GM18520 (cell line): Measurements from ENCODE around the gene TMEM150C.

Source experiments
- ATAC-seq: cut with Tn5 transposase; IDR thresholded peaks from one replicate; pipeline ENCODE4 v1.9.1; 2021; ENCODE audit not compliant: unreplicated experiment

TMEM150C gene

DNA sequence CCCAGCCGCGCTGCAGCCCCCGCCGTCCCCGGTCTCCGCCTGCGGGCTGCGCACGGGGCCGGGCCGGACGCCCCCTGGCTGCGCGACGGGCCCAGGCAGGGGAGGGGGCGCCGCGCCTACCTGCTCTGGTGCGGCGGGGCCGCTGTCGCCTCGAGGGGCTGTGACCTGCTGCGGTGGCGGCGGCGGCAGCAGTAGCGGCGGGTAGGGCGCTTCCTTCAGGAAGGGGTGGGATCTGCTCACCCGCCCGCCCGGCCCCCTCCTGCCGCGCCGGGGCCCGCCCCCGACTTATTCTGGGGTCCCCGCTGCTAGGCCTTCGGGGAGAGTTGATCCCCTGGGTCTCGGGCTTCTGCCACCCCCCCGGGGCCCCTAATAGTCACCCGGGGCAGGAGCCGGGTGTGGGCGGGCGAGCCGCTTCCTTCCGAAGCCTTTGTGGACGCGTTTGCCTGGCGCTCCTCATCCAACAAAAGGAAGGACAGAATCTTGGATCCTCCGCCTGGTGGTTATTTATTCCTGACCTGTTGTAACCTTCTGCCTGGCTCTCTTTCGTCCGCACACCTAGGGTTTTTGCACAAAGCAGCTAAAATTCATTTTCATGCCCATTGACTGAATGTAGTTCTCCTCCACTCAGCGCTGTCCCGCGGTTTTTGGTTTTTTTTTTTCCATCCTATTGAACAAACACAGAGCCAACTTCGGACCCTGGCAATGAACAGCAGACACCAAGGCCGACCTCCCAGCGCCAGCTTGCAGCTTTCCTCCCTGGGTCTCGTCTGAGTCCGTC, at the start of gene TMEM150C:
Gene TMEM150C (minus strand): TSS at position 203 of the 778 bp plus-strand sequence. CDS start 57,331 bp downstream, outside the sequence.
- no peak for ATAC-seq

DNA sequence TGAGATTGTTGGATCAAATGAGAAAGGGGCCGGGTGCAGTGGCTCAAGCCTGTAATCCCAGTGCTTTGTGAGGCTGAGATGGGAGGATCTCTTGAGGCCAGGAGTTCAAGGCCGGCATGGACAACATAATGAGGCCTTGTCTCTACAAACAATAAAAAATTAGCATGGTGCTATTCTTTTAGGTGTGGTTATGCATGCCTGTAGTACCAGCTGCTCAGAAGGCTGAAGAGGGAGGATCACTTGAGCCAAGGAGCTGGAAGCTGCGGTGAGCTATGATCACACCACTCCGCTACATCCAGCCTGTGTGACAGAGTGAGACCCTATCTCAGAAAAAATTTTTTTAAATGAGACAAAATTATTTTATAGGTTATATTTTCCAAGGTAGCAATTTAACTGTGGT, 49.7 kb upstream of the TMEM150C start:
- ATAC-seq: no peak

DNA sequence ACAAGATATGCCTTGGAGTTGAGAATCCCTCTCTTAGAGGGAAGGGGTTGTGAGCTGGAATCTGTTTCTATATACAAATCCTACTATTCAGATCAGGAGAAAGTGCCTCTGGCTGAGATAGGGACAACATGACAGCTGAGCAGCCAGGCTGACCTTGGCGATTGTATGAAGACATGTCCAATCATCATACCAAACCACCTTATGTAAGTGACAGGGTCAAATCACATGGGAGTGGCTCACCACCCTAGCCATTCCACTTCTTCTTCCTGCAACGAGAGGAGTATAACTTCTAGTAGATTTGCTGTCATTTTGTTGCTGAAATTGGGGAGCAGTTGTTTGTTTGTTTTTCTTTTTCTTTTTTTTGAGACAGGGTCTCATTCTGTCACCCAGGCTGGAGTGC, 48.3 kb upstream of the TMEM150C start:
- no peak for ATAC-seq

DNA sequence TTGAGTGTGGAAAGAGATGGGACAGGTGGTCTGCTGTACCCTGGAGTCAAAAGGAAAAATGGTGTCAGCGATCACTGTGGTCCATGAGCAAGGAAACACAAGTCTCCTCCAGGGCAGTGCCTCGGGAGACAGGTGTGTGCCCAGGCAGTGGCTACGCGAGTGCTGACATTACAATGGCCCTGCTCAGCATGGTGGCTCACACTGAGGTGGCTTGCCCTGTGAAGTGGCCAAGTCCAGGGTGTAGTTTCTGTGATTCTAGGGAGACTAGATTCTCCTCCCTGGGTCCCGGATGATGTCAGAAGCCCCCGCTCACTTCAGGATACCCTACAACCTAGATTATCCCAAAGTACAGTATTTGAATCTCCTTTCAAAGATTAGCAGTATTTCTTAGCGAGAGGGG, 44.8 kb upstream of the TMEM150C start:
- ATAC-seq: no peak

GRCh38 chr4:82604522-82604921, 42.7 kb upstream of the TMEM150C start:
- no peak for ATAC-seq

- ATAC-seq: no peak
Observed at GRCh38 chr4:82601242-82602015, 39.6 kb upstream of the TMEM150C start.

- no peak for ATAC-seq
Observed at GRCh38 chr4:82599336-82599735, 37.5 kb upstream of the TMEM150C start.

GRCh38 chr4:82594456-82594855, 32.7 kb upstream of the TMEM150C start:
- no peak for ATAC-seq

GRCh38 chr4:82593411-82593810, 31.6 kb upstream of the TMEM150C start:
- ATAC-seq: no peak

DNA sequence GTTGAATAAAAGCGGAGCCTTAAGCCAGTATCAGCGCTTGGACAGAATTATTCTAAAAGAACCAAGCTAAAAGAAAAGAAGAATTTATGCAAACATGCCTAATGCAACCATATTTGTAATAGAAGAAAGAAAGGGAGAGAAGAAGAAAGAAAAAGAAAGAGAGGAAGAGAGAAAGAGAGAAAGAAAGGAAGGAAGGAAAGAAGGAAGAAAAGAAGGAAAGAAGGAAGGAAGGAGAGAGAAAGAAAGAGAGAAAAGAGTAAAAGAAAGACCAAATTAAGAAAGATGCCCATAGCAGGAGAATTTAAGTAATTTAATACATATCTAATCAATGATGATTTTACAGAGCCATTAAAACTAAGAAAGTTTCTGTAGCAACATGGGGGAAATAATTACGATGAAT, 30.9 kb upstream of the TMEM150C start:
- no peak for ATAC-seq

DNA sequence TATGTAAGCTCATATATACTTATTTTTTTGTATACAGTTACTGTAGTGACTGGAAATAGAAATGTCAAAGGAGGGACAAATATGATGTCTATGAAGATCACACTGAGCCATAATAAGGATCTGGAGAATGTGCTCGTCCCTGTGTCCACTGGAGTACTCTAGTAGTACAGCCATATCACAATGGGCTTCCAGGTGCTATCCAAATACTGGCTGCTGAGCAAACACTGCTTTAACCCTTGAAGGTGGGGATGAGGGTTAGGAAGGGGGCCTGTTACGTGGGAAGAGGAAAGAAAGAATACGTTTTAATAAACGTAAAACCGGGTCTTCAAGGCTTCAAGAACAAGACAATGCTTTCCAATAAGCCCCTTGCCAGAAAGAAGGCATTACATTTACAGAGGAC, 29.8 kb upstream of the TMEM150C start:
- ATAC-seq: no peak

GRCh38 chr4:82589756-82590155, 28.0 kb upstream of the TMEM150C start:
- no peak for ATAC-seq

DNA sequence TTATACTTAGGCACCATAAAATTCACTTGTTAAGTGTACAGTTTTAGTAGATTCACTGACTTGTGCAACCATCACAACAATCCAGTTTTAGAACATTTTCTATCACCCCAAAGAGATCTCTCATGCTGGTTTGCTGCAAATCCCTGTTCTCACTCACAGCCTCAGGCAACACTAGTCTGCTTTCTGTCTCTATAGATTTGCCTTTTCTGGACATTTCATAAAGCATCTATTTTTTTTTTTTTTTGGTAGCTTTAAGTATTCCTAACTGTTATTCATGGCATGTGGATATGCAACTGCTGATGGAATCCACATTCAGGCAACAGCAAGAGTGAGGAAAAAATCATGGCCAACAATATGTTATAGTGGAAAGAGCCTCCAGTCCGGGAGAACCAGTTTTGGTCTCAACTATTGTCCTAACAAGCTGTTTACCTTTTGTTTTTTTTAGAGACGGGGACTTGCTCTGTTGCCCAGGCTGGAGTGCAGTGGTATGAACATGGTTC, 27.0 kb upstream of the TMEM150C start:
- ATAC-seq: no peak

DNA sequence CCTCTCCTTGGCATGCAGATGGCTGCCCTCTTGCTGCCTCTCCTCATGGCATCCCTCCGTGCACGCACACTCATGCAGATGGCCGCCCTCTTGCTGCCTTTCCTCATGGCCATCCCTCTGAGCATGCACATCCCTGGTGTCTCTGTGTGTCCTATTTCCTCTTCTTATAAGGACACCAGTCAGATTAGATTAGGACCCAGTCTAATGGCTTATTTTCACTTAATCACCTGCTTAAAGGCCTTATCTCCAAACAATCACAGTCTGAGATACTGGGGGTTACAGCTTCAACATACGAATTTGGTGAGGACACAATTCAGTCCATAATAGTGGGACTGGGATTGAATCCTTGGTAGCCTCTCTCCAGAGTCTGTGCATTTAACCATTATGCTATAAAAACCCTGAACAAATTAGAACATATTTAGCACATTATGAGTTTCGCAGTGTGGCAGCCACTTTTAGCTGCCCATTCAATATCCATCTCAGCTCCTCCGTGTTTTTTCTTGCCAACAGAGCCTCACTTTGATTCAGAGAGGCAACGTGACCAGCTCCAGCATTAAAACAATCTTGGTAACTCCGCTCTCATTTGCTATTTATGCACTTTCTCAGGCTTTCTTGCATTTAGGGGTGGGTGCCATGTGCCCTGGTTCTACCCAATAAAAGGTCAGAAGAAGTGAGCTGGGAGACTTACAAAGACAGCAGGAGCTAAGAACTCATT, 26.2 kb upstream of the TMEM150C start:
- no peak for ATAC-seq

GRCh38 chr4:82585690-82586435, 24.1 kb upstream of the TMEM150C start:
- ATAC-seq: no peak

- no peak for ATAC-seq
Observed at GRCh38 chr4:82584931-82585330, 23.1 kb upstream of the TMEM150C start.

GRCh38 chr4:82583897-82584587, 22.3 kb upstream of the TMEM150C start:
- no peak for ATAC-seq

DNA sequence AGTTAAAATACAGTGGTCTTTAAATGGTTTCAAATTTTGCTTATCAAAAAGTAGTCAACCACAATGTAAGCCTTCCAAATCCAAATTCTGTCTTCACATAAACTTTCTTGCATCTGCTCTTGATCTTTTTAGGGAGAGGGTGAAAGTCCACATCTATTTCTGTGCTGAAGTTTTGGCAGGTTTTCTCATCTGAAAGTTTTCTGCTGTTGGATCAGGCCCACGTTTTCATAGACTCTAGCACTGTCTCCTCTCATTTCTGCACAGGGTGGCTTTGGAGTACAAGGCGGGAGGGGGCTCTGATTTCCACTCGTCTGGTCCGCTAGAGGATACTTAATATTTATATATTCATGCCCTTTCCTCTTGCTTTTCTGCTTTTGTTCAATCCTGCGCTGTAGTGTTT, 18.1 kb upstream of the TMEM150C start:
- ATAC-seq: no peak

DNA sequence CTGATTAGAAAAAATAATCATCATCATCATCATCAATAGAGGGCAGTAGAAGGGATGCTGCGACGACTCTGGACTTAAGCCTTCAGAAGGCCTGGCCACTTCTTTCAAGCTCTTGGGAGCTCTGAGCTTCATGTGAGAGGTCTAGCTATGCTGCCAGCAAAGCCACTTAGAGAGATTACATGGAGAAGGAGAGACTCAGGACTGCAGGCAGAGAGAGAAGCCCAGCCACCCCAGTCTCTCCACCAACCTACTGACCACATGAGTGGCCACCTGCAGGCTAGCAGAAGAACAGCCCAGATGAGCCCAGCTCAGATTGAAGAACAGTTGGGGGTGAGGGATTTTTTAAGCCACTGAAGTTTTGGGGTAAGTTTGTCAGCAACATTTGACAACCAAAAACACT, 17.1 kb upstream of the TMEM150C start:
- ATAC-seq: no peak

GRCh38 chr4:82577451-82577850, 15.7 kb upstream of the TMEM150C start:
- no peak for ATAC-seq
